Loucy (cell line): Measurements from ENCODE around the gene TOR4A.
"Not testable (repeated sequence)": the region's sequence is repeated elsewhere in the genome, so short reads cannot be mapped to it uniquely, and the experiment has no call there.

Experiments
- H2AFZ ChIP-seq: fragments of 200-600 bp; sonication (generic); 2 replicates; pipeline ENCODE4 v1.6.0; 2016; ENCODE audit warnings: antibody characterized with exemption, mild to moderate bottlenecking, low read length, moderate library complexity
- H3F3A ChIP-seq: fragments of 200-600 bp; 2 replicates; pipeline ENCODE4 v1.6.0; 2016; ENCODE audit warnings: antibody characterized with exemption, low read depth, mild to moderate bottlenecking
- H3K27me3 ChIP-seq: fragments of 200-600 bp; sonication (generic); 2 replicates; pipeline ENCODE4 v1.6.1; 2014; ENCODE audit warnings: low read length, mild to moderate bottlenecking; ENCODE audit not compliant: insufficient read depth, poor library complexity, severe bottlenecking
- H3K36me3 ChIP-seq: fragments of 200-600 bp; sonication (generic); 2 replicates; pipeline ENCODE4 v1.6.1; 2016; ENCODE audit warnings: low read length; ENCODE audit not compliant: insufficient read depth
- H3K4me1 ChIP-seq: fragments of 200-600 bp; sonication (generic); 2 replicates; pipeline ENCODE4 v1.5.1; 2014; ENCODE audit warnings: low read length, mild to moderate bottlenecking; ENCODE audit not compliant: insufficient read depth, poor library complexity, severe bottlenecking
- H3K4me2 ChIP-seq: fragments of 200-600 bp; sonication (generic); 2 replicates; pipeline ENCODE4 v1.6.0; 2014; ENCODE audit warnings: antibody characterized with exemption, low read length, low read depth, mild to moderate bottlenecking; ENCODE audit not compliant: poor library complexity, severe bottlenecking
- H3K4me3 ChIP-seq: fragments of 200-600 bp; sonication (generic); 2 replicates; pipeline ENCODE4 v1.5.1; 2014; ENCODE audit warnings: low read length, mild to moderate bottlenecking, mixed read lengths; ENCODE audit not compliant: poor library complexity, severe bottlenecking
- H3K79me2 ChIP-seq: fragments of 200-600 bp; sonication (generic); 2 replicates; pipeline ENCODE4 v1.6.1; 2014; ENCODE audit warnings: low read length; ENCODE audit not compliant: insufficient read depth
- H3K9ac ChIP-seq: fragments of 200-600 bp; sonication (generic); 2 replicates; pipeline ENCODE4 v1.6.0; 2014; ENCODE audit warnings: mild to moderate bottlenecking, low read depth, low read length, moderate library complexity; ENCODE audit not compliant: poor library complexity, severe bottlenecking
- H3K9me2 ChIP-seq: fragments of 200-600 bp; sonication (generic); replicated peaks from 2 replicates; pipeline ENCODE4 v1.6.1; 2016; ENCODE audit warnings: low read depth, low read length, mixed read lengths
- H3K9me3 ChIP-seq: fragments of 200-600 bp; sonication (generic); 2 replicates; pipeline ENCODE4 v1.6.1; 2014; ENCODE audit warnings: mild to moderate bottlenecking, antibody characterized with exemption, low read length, low read depth; ENCODE audit not compliant: insufficient read depth
- H4K20me1 ChIP-seq: fragments of 200-600 bp; sonication (generic); 2 replicates; pipeline ENCODE4 v1.6.0; 2014; ENCODE audit warnings: antibody characterized with exemption, low read length, mild to moderate bottlenecking; ENCODE audit not compliant: insufficient read depth, poor library complexity, severe bottlenecking
- CTCF ChIP-seq: fragments of 200-600 bp; sonication (generic); conservative IDR thresholded peaks from 2 replicates; pipeline ENCODE4 v1.5.1; 2014; ENCODE audit warnings: mild to moderate bottlenecking, antibody characterized with exemption, low read length
- EZH2phosphoT487 ChIP-seq: fragments of 200-600 bp; IDR thresholded peaks from 2 replicates; pipeline ENCODE4 v1.6.1; 2018; ENCODE audit warnings: antibody characterized with exemption, mild to moderate bottlenecking, moderate library complexity, borderline replicate concordance

The TOR4A gene

GRCh38 chr9:137237759-137238726 is 39.5 kb upstream of the TOR4A start:
- H3F3A ChIP-seq: 0 out of 2 replicates have a peak, but pooled peaks cover 6% of the 10 kb centered on the region
- H3K4me2 ChIP-seq: peak overlapping the region; percentile 75

GRCh38 chr9:137239541-137240200 is 37.9 kb upstream of the TOR4A start:
- H4K20me1 ChIP-seq: peaks cover 24% of the 10 kb centered on the region
- peak overlapping the region; percentile 90 for H2AFZ ChIP-seq
- H3F3A ChIP-seq, H3K9me3 ChIP-seq, H3K9me2 ChIP-seq, H3K27me3 ChIP-seq: not testable (repeated sequence)
- H3K4me1 ChIP-seq: peaks cover 40% of the 10 kb centered on the region
- H3K9ac ChIP-seq: peak overlapping the region; percentile 87
- H3K79me2 ChIP-seq: peaks cover 51% of the 10 kb centered on the region
- H3K4me2 ChIP-seq: peak overlapping the region; percentile 75
- H3K4me3 ChIP-seq: peak overlapping the region; percentile 79
- peaks cover 21% of the 10 kb centered on the region; the same call in 1 of the 2 replicates for H3K36me3 ChIP-seq

More at GRCh38 chr9:137237759-137238726, 39.5 kb upstream of the TOR4A start:
- Histone ChIP-seq H3K4me1 (peaks cover 32% of the 10 kb centered on the region), H3K27me3 (no peaks in the 10 kb centered on the region), H3K9me2 (no peaks in the 10 kb centered on the region), H4K20me1 (peaks cover 15% of the 10 kb centered on the region), H3K9ac (peak overlapping the region; percentile 55), H3K36me3 (peaks cover 13% of the 10 kb centered on the region; the same call in 1 of the 2 replicates), H2AFZ (no peak overlapping the region), H3K9me3 (no peaks in the 10 kb centered on the region), H3K4me3 (no peak overlapping the region), H3K79me2 (peaks cover 41% of the 10 kb centered on the region)
- TF ChIP-seq CTCF (no peak), EZH2phosphoT487 (no peak)

GRCh38 chr9:137240318-137240840 is 37.1 kb upstream of the TOR4A start:
- Histone ChIP-seq H3K4me2 (peak overlapping the region; percentile 75), H3K27me3 (no peaks in the 10 kb centered on the region), H4K20me1 (peaks cover 24% of the 10 kb centered on the region), H3K79me2 (peaks cover 51% of the 10 kb centered on the region), H3K9me2 (no peaks in the 10 kb centered on the region), H3K4me1 (peaks cover 40% of the 10 kb centered on the region), H3F3A (0 out of 2 replicates have a peak, but pooled peaks cover 6% of the 10 kb centered on the region), H3K4me3 (peak overlapping the region; percentile 79), H3K9ac (peak overlapping the region; percentile 87), H3K9me3 (no peaks in the 10 kb centered on the region), H2AFZ (peak overlapping the region; percentile 90), H3K36me3 (peaks cover 21% of the 10 kb centered on the region; the same call in 1 of the 2 replicates)
- TF ChIP-seq CTCF (no peak; the same call in 1 of the 2 replicates), EZH2phosphoT487 (no peak)
